ENCODE measurements around the gene POC1A.

Gene POC1A

GRCh38 chr3:52193065-52193464, 38.8 kb upstream of the POC1A start:
- DNase-seq (ENCODE audit: low spot score), result no peak
- in situ Hi-C loops (cut with MboI; ENCODE audit: low sequenced_read_pairs, unreplicated experiment), result no loop called here
- no peak for TF ChIP-seq CTCF (IDR thresholded peaks at IDR 0.05; ENCODE audit: borderline replicate concordance, control extremely low read depth, extremely low read depth, insufficient read depth, missing control alignments)

- in situ Hi-C loops (cut with MboI; ENCODE audit: low sequenced_read_pairs, unreplicated experiment), result no loop called here
Observed at GRCh38 chr3:52191663-52192062, 37.4 kb upstream of the POC1A start.

GRCh38 chr3:52190294-52191074, 36.3 kb upstream of the POC1A start:
- no peak for DNase-seq (ENCODE audit: low spot score)
- no peak for TF ChIP-seq CTCF (IDR thresholded peaks at IDR 0.05; ENCODE audit: borderline replicate concordance, control extremely low read depth, extremely low read depth, insufficient read depth, missing control alignments)
- in situ Hi-C loops (cut with MboI; ENCODE audit: low sequenced_read_pairs, unreplicated experiment), result no loop called here

More at GRCh38 chr3:52191663-52192062, 37.4 kb upstream of the POC1A start:
- TF ChIP-seq CTCF (IDR thresholded peaks at IDR 0.05; ENCODE audit: borderline replicate concordance, control extremely low read depth, extremely low read depth, insufficient read depth, missing control alignments), result no peak
- no peak for DNase-seq (ENCODE audit: low spot score)

- in situ Hi-C loops (cut with MboI; ENCODE audit: low sequenced_read_pairs, unreplicated experiment), result no loop called here
Observed at GRCh38 chr3:52188556-52188955, 34.3 kb upstream of the POC1A start.

GRCh38 chr3:52186729-52187128, 32.5 kb upstream of the POC1A start:
- no peak for TF ChIP-seq CTCF (IDR thresholded peaks at IDR 0.05; ENCODE audit: borderline replicate concordance, control extremely low read depth, extremely low read depth, insufficient read depth, missing control alignments)
- in situ Hi-C loops (cut with MboI; ENCODE audit: low sequenced_read_pairs, unreplicated experiment), result no loop called here
- no peak for DNase-seq (ENCODE audit: low spot score)

More at GRCh38 chr3:52188556-52188955, 34.3 kb upstream of the POC1A start:
- DNase-seq (ENCODE audit: low spot score), result no peak
- TF ChIP-seq CTCF (IDR thresholded peaks at IDR 0.05; ENCODE audit: borderline replicate concordance, control extremely low read depth, extremely low read depth, insufficient read depth, missing control alignments), result no peak

- in situ Hi-C loops (cut with MboI; ENCODE audit: low sequenced_read_pairs, unreplicated experiment), result no loop called here
- no peak for DNase-seq (ENCODE audit: low spot score)
- no peak for TF ChIP-seq CTCF (IDR thresholded peaks at IDR 0.05; ENCODE audit: borderline replicate concordance, control extremely low read depth, extremely low read depth, insufficient read depth, missing control alignments)
Observed at GRCh38 chr3:52185837-52186236, 31.6 kb upstream of the POC1A start.
